GM19238 (cell line): ENCODE results near the gene PTPN3.
A peak's percentile ranks its signal among the peaks of the same experiment; 100 is the strongest.
"Not testable (repeated sequence)": the region's sequence is repeated elsewhere in the genome, so short reads cannot be mapped to it uniquely, and the experiment has no call there.

Experiments used
- DNase-seq: peaks from one replicate; pipeline ENCODE4 v3.0.0; 2011; ENCODE audit warnings: low spot score; ENCODE audit not compliant: insufficient read length

PTPN3 gene, protein sequence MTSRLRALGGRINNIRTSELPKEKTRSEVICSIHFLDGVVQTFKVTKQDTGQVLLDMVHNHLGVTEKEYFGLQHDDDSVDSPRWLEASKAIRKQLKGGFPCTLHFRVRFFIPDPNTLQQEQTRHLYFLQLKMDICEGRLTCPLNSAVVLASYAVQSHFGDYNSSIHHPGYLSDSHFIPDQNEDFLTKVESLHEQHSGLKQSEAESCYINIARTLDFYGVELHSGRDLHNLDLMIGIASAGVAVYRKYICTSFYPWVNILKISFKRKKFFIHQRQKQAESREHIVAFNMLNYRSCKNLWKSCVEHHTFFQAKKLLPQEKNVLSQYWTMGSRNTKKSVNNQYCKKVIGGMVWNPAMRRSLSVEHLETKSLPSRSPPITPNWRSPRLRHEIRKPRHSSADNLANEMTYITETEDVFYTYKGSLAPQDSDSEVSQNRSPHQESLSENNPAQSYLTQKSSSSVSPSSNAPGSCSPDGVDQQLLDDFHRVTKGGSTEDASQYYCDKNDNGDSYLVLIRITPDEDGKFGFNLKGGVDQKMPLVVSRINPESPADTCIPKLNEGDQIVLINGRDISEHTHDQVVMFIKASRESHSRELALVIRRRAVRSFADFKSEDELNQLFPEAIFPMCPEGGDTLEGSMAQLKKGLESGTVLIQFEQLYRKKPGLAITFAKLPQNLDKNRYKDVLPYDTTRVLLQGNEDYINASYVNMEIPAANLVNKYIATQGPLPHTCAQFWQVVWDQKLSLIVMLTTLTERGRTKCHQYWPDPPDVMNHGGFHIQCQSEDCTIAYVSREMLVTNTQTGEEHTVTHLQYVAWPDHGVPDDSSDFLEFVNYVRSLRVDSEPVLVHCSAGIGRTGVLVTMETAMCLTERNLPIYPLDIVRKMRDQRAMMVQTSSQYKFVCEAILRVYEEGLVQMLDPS

DNA sequence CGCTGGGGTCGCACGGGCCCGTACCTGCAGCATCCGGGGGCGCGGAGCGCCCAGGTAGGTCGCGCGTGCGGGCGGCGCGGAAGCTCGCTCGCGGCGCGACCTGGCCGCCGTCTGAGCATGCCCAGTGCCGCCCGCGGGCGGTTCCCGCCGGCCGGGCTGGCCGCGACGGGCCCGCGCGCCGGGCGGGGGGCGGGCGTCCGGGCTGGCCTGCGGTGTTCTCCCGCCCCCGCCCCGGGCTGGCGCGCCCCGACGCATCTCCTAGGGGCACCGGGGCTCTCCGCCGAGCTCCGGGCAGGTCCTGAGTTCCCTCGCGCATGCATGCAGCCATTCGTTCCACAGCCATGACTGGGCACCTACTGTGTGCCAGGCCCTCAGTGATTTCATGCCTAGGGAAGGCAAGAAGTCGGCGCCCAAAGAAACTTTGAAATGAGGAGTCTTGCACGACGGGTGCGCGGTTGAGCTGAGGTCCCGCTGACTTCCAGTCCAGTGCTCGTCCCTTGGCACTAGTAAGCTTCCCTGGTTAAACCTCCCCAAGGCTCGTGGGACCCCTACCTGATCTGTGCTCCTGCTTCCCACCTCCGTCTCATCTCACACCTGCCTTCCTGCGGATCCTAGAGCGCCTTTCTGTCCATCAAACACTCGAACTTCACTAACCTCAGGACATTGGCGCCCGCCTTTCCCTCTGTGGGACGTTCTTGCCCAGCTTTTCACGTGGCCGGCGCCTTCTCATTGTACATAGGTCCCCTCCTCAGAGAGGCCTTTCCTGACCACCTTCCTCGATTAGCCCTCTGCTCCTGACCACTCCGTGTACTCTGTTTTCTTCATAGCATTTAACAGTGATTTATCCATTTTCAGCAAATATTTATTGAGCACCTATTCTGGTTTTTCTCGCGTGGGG is at the start of gene PTPN3:
TSS of gene PTPN3 (minus strand) at position 113 of the 898 bp plus-strand sequence. CDS start 34,873 bp downstream, outside the sequence.
- DNase-seq = no peak

DNA sequence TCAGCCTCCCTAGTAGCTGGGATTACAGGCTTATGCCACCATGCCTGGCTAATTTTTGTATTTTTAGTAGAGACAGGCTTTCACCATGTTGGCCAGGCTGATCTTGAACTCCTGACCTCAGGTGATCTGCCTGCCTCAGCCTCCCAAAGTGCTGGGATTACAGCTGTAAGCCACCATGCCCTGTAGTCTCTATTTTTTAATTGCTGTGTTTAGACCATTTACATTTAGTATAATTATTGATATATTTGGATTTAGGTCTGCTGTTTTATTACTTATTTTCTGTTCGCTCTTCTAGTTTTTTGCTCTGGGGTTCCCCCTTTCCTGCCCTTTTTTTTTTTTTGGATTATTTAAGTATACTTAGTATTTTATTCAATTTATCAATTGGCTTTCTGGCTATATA is 46.8 kb upstream of the PTPN3 start:
- not testable (repeated sequence) for DNase-seq

DNA sequence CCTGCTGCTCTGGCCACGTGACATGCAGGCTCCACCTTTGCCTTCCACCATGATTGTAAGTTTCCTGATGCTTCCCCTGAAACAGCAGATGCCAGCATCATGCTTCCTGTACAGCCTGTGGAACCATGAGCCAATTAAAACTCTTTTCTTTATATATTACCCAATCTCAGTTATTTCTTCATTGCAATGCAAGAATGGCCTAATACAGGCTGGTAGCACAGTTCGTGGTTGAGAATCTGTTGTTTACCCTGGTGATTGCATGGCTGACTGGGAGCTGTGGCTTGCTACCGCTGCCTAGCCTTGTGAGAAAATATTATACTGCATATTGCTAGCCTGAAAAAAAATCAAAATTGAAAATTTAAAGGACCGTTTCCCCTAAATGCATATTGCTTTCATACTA is 44.8 kb upstream of the PTPN3 start:
- no peak for DNase-seq

DNA sequence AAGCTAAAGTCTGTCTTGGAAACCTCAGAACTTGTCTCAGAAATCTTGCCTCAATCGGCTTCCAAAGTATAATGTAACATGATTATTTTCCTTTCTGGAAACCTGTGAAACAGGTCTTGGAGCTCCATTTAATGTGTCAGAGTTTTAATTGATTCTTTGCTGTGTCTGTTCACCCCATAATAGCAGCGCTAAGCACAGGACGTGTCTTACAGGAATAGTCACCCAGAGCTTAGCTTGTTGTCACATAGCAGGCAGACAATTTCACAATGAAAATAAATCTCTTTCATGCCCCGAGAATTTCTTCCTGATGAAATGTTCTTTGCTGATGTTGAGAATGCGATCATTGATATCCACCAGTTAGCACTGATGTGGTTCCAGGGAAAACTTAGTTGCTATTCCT is 40.2 kb upstream of the PTPN3 start:
- DNase-seq = no peak

DNA sequence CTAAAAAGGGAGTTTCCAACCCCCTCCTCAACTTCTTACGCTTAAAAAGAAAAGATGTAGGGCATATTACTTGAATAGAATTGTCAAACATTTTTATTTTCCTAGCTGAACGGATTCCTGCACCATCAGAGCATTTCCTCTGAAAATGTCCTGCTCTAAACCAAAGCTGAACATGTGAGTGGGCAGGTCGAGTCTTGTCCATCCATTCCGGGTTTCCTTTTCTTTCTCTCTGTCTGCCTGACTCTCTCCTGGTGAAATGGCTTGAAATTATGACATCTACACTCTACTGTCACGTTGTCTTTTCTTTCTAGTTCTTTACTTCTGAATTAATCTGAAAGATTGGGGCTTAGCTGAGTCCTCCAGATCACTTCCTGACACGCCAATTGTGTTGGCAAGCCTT is 39.2 kb upstream of the PTPN3 start:
- DNase-seq = no peak

DNA sequence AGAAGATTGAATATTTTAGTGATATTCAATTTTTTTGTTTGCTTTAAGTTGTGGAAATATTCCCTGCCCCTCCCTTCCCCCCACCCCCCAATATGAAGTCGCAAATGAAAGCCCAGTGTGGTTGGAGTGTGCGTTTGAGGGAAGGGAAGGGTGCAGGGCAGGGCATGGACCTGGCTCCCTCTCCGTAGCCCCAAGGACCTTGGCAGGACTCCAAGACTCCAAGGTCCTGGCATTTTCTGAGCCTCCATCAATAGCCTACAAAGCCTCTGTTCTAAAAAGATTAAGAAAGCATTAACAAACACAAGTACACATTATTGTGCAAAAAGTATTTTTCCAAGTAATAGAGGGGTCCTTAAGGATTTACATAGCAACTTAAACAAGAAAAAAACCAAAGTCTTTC is 38.8 kb upstream of the PTPN3 start:
- no peak for DNase-seq

DNA sequence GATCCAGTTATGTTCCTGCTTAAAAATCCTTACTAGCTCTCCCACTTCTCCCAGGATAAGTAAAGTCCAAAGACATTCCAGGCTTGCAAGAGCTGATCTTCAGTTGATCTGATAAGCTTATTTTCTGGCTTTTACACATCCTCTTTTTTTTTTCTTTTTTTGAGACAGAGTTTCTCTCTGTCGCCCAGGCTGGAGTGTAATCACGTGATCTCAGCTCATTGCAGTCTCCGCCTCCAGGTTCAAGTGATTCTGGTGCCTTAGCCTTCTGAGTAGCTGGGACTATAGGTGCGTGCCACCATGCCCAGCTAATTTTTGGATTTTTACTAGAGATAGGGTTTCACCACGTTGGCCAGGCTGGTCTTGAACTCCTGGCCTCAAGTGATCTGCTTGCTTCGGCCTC is 37.3 kb upstream of the PTPN3 start:
- DNase-seq = no peak

DNA sequence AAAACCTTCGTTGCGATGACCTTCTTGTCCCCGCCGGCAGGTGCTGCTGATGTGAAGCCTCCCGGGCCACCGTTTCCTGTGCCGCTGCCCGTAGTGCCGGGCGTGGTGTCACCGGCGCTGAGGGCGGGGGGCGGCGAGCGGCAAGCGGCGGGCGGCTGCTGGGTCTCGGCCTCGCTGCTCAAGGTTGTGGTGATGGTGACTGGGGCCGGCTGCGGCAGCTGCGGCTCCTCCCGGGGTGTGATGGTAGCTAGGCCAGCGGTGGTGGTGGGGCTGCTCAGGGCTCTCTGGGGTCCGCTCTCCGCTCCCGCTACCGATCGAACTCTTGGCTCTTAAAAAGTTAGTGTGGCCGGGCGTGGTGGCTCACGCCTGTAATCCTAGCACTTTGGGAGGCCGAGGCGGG is 36.0 kb upstream of the PTPN3 start:
- no peak for DNase-seq

DNA sequence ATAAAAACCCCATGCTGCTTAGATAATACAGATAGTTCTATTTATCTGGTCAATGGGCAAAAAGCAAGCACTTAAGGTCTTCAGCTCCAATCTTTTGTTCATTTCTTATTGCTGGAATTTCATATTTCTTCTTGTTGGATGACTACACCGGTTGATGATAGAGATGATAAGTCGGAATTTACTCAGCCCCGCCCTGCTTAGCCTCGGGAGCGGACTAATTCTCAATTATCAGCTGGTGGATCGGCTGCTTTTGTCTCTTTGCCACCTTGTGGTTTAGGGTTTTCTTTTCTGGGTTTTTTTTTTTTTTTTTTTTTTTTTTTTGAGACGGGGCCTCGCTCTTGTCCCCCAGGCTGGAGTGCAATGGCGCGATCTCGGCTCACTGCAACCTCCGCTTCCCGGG is 34.5 kb upstream of the PTPN3 start:
- DNase-seq = not testable (repeated sequence)

DNA sequence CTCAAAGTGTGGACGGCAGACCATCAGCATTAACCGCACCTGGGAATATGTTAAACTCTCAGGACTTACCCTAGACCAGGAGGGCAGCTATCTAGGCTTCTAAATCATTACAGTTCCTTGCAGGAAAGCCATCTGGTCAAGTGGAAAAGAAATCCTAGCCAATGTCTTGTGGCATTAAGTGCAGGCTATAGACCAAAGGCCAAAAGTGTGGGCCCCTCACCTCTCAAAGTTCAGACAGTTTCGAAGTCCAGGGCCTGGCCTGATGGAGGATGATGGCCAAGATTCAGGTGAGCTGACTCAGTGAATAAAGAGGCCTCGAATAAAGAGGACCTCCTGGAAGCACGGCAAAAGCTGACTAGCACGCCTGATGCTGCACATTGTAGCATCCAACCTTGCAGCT is 24.0 kb upstream of the PTPN3 start:
- no peak for DNase-seq

DNA sequence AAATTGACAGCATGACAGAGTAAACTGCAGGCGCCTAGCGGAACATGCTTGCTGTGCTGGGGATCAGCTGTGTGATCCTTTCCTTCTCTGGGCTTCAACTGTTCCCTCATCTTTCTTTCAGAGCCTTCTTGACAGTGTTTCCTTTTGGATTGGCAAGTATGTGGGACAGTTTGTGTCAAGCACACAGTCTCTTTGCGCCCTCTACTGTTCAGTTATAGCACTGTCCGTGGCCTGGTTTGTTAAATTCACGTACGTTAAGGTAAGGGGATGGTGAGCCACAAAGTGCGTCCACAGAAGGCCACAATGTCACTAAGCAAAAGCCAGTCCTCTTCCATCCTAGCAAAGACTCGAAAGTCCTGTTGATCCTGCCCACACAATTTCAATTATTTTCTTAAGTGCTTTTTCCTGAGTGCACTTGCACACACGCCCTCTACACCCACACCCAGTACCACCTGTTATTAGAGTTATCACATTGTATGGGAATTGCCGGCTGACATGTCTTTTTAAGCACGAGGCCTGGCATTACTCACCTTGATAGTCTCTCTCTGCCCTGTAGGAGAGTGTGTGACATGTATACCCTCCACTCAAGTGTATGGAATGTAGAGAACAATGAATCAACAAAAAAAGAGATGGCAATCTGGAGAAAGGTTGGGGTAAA is 22.5 kb upstream of the PTPN3 start:
- peak; percentile 38 for DNase-seq

DNA sequence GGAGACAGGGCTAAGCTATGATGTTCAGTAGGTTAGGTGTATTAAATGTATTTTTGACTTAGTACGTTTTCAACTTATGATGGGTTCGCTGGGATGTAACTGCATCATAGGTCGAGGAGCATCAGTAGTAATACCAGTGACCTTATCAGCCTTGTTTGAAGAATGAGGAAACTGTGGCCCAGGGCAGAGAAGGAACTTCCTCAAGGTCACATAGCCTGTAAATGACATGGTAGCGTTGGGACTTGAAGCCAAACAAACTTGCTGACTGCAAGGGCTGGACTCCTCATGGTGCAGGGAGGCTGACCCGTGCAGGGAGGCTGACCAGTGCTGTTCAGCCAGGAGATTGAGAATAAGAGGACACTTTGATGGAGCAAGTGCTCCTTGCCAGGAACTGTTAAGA is 21.3 kb upstream of the PTPN3 start:
- no peak for DNase-seq

DNA sequence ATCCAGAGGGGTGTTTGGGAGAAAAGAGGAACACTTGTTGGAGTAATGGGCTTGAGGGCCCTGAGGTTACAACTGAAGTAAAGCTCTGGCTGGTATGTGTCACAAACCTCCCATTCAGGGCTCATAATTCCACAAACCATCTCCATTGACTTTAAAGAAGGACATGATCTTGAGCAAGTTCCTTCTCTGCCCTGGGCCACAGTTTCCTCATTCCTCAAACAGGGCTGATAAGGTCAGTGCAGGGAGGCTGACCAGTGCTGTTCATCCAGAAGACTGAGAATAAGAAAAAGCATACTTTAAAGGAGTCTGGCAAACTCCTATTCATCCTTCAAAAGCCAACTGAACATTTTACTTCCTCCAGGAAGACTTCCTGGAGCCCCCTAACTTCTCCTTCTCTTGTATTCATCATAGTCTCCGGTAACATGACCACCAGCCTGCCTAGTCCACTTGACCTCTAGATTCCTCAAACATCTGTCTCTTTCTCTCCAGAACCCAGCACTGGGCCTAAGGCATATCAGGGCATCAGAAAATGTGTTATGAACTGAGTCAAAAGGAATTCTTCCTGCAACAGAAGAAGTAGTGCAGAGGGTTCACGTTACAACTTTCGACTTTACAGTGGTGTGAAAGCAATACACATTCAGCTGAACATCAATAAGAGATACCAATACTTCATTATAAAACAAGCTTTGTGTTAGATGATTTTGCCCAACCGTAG is 20.7 kb upstream of the PTPN3 start:
- no peak for DNase-seq

DNA sequence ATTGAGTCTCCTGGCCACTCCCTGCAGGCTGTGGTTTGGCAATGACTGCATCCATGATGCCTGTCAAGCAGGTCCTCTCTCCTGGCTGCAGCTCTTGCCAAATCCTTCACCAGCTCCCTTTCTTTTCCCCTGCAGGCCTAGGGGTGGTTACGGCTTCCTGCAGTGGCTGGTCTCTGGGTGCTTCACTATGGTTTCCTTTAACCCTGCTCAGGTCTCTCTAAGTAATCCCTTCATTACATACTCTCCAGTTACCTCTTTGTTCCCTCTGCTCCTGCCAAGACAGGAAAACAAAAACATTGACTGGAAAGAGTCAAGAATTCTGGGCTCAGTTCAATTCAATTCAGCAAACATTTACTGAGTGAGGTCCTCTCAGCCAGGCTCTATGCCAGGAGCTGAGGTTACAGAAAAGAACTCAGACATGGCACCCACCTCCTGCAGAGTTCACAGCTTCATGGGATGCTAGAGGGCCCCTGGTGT is 19.8 kb upstream of the PTPN3 start:
- DNase-seq = no peak

DNA sequence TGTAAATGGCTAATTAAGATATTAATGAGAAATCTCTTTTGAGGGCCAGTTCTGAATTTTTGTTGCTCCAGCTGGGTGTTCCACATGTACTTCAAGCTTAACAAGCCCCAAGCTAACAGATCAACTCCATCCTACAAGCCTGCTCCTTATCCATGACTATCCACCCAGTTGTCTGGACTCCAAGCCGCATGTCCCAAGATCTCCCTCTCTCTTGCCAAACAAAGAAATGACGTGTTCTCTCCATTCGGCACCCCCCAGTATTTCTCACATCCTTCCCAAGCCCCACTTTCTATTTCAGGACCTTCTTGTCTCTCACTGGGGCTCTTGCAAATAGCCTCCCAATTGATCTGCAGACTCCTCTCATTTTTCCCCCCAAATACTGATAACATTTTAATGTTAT is 15.8 kb upstream of the PTPN3 start:
- no peak for DNase-seq

DNA sequence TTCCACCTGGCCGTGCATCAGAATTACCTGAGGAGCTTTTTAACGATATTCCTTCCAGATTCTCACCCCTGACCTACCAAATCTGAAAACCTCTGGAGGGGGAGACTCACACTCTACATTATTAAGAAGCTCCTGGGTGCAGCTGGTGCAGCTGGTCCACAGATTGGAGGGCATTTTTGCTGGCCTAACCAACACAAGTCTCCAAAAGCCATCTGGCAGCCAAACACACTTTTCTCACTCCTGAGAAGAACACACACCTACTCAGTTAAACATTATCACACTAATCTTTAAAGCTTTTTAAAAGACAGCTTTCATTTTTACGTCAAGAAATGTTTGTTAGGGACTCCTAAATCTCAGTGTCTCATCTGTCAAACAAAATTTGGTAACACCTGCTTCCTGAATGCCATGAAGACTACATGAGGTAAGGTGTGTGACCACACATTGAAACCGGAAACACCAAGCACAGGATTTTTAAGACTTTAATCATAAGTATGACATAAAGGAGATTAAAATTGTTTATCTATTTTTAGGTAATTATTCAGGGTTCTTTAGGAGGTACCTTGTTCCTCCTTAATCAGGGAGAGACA is 14.2 kb upstream of the PTPN3 start:
- no peak for DNase-seq

DNA sequence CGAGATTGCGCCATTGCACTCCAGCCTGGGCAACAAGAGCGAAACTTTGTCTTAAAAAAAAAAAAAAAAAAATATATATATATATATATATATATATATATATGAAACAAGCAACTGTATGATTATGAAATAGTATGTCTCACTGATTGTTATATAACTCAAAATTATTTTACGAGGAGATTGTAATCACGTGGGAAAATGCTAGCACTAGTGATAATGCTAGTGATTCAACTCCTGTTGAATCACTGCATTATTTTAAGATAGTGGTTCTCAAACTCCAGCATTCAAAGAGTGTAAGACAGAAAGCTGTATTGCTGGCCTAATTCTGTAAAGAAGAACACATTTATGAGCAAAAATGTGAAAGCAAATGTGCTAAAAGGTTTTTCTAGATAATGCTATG is 12.4 kb upstream of the PTPN3 start:
- no peak for DNase-seq

DNA sequence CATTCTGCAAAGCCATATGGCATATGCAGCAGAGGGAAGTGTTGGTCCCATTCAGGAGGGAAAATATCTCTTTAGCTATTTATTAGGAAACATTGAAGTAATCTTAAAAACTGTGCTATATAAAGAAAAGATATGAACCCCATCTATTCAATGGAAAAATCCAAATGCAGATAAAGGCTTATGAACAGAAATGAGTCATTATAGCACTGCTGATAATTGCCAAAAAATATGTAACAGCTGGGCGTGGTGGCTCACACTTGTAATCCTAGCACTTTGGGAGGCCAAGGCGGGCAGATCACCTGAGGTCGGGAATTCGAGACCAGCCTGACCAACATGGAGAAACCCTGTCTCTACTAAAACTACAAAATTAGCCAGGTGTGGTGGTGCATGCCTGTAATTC is 11.9 kb upstream of the PTPN3 start:
- not testable (repeated sequence) for DNase-seq

DNA sequence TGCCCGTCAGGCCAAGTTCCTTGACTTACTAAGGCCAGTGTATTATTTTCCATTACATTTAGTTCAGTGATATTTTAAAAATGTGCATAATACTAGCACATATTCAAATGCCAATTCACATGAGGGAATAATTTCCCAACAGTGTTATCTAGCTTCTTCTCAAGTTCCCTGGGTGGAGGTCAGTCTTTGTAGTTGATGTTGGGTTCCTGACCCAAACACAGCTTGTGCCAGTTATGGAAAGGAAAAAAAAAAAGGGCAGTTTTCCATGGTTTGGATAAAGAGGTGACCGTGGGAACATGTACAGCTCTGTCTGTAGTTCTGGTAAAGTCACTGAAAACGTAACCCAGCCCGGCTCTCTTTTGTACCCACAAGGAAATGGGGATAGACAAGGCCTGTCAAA is 11.5 kb upstream of the PTPN3 start:
- no peak for DNase-seq

DNA sequence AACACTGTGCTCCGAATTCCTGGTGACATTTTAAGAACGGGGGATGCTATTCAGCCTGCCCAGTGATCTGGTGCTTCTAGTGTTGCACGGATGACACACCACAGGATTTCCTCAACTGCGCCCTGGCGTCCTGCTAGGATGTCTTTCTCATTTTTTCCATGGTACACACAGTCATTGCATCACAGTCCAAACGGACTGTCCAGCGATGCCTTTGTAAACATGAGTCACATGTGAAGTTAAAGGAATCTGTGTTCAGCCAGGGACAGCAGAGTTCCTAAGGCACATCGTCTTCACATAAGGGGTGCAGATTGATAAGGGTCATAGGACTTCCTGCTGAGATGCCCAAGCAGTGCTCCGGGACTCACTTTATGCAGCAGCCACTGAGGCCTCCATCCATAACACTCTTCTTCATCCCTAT is 9.3 kb upstream of the PTPN3 start:
- DNase-seq = no peak
